GM18498 (cell line): ENCODE results near the gene PAFAH2.

Source experiments
- ATAC-seq: cut with Tn5 transposase; IDR thresholded peaks from one replicate; pipeline ENCODE4 v1.9.1; 2021; ENCODE audit warnings: mild to moderate bottlenecking, moderate library complexity; ENCODE audit not compliant: unreplicated experiment

The PAFAH2 gene

GRCh38 chr1:25997828-25998761, at the start of gene PAFAH2:
PAFAH2 (minus strand) TSS chr1:25998063; CDS start chr1:25990816, 7,247 bp downstream.
- ATAC-seq, result peak; percentile 96

- ATAC-seq, result no peak
Measured at GRCh38 chr1:26047278-26047874, 49.5 kb upstream of the PAFAH2 start.

- no peak for ATAC-seq
Measured at GRCh38 chr1:26046246-26047095, 48.6 kb upstream of the PAFAH2 start.

- ATAC-seq, result no peak
Measured at GRCh38 chr1:26045722-26046245, 47.9 kb upstream of the PAFAH2 start, which contains the start of gene SLC30A2. SLC30A2 (minus strand) TSS chr1:26046118; CDS start chr1:26045896, 222 bp downstream.

GRCh38 chr1:26044971-26045721, 47.3 kb upstream of the PAFAH2 start:
- no peak for ATAC-seq

- ATAC-seq, result no peak
Measured at GRCh38 chr1:26044414-26044813, 46.6 kb upstream of the PAFAH2 start.

- ATAC-seq, result no peak
Measured at GRCh38 chr1:26043765-26044164, 45.9 kb upstream of the PAFAH2 start.

- no peak for ATAC-seq
Measured at GRCh38 chr1:26041978-26042377, 44.1 kb upstream of the PAFAH2 start.

GRCh38 chr1:26041401-26041800, 43.5 kb upstream of the PAFAH2 start:
- ATAC-seq, result no peak

- ATAC-seq, result no peak
Measured at GRCh38 chr1:26038904-26039303, 41.0 kb upstream of the PAFAH2 start.

GRCh38 chr1:26038477-26038876, 40.6 kb upstream of the PAFAH2 start:
- no peak for ATAC-seq

GRCh38 chr1:26037904-26038303, 40.0 kb upstream of the PAFAH2 start:
- no peak for ATAC-seq

- ATAC-seq, result no peak
Measured at GRCh38 chr1:26036756-26037281, 39.0 kb upstream of the PAFAH2 start.

GRCh38 chr1:26035959-26036755, 38.3 kb upstream of the PAFAH2 start:
- peak; percentile 81 for ATAC-seq

- peak; percentile 89 for ATAC-seq
Measured at GRCh38 chr1:26035203-26035958, 37.5 kb upstream of the PAFAH2 start.

- ATAC-seq, result no peak
Measured at GRCh38 chr1:26034504-26035202, 36.8 kb upstream of the PAFAH2 start.

GRCh38 chr1:26032656-26033357, 34.9 kb upstream of the PAFAH2 start:
- ATAC-seq, result no peak
